Activated CD8-positive, alpha-beta memory T cell treated with anti-CD3 and anti-CD28 coated beads, Interleukin-2, amount 50 U/mL, for 1 hour (primary cell): ENCODE data around the gene BATF.

Experiments
- DNase-seq: peaks from one replicate; pipeline ENCODE4 v3.0.0-alpha.2; 2020; ENCODE audit errors: extremely low read depth

BATF gene

DNA sequence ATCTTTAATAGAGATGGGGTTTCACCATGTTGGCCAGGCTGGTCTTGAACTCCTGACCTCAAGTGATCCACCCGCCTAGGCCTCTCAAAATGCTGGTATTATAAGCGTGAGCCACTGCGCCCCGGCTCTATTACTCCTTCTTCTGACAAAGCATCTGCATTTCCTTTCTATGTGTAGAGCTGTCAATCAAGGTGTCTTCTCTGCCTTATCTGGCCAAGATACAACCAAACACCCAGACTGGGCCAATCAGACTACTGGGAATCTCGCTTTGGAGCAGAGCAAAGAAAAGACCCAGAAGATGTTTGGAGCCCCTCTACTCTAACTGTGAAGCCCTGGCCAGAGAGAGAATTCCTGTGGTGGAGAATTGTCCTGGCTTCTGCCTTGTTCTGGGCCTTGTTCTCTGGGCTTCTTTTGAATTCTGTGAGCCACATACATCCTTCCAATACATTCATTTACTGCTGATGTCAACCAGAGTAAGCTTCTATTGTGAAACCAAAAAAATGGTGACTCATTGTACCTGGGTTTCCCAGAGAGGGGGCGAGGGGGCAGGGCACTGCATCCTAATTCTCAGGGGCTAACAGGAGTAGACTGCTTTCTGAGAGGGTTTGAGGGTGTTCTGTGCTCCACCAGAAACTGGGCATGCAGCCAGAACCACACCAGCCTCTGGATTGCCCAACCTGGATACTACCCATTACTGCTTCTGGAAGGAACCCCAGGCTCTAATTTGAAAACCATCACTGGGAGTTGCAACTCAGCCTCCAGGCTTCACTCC, 37.4 kb downstream of the BATF start:
- no peak for DNase-seq

DNA sequence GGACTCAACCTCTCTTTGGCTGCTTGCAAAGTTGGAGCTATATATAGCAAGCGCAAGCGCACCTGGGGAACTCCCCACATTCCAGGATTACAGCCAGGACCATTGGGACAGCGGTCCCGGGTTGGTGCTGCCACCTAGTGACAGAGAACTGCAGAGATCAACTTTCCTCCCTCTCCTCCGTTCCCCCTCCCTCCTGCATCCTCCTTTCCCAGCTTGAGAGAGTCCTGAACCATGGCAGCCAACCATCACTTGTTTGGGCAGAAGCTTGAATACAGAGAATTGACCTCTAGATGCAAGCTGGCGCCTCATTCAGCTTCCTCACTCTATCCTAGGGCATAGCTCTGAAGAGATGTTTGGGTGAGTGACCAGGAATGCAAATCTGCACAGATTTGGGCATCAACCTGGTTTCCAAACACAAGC, 38.8 kb downstream of the BATF start:
- no peak for DNase-seq

DNA sequence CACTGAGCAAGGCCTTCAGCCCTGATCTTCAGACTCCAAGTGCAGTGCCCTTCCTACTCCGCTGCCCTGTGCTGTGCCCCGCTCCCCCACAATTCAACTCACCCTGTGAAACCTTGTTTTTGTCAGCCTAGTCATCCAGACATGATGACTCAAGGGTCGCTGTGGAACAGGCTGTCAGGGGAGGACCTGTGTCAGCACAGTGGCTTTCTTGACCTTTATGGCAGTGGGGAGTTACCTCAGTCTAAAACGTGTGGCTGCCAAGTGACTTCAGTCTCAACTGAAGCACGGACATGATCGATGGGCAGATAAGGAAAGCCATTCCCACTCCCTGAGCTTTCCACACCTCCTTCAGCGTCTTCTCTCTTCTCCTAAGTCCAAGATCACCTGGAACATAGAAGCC, 39.8 kb downstream of the BATF start:
- no peak for DNase-seq

DNA sequence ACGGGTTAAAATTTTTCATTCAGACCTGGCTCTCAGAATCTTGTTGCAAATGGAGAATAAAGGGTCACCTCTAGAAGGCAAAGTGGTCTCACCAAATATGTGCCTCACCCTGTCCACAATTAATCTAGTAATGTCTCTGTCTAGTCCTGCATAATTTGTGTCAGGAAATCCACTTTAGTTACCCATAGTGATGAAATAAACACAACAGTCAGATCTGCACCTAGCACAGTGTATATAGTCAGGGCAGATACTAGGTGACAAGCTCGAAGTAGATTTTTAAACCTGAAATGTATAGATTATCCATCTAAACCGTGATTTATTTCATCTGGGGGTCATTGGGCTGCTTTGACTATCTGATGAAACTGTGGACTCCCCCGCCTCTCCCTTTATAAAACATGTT, 40.2 kb downstream of the BATF start:
- DNase-seq, result no peak

DNA sequence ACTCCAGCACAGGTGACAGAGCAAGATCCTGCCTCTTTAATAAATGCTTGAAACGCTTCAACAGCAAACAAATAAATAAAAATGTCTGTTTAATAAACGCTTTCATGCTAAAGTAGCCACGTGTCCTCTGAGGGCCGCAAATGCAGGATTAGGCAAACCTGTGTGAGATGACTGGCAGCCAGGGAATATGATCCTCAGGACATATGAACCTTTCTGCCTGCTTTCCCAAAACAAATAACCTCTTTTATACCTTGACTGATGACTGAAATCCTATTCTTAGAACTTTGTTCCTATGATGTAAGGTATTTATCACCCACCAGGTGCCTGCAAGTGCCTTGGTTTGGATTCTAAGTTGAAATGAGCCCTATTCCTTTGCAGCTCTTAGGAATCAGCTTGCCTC, 41.7 kb downstream of the BATF start:
- no peak for DNase-seq

DNA sequence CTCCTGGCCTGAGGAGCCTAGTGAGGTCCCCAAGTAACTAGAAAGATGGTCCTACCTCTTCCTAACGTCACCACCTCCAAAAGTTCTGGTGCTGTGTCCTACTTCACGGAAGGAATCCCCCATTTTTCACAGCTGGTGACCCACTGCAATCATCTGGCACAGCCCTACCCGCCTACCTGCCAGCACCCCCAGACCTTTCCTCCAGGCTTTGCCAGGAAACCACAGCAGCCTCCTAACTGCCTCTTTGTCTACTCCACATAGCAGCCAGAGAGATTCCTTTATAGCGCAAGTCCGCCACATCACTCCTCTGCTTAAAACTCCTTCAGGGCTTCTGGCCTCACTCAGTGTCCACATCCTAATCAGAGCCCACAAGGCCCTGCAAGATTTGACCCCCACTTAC, 42.8 kb downstream of the BATF start:
- no peak for DNase-seq

DNA sequence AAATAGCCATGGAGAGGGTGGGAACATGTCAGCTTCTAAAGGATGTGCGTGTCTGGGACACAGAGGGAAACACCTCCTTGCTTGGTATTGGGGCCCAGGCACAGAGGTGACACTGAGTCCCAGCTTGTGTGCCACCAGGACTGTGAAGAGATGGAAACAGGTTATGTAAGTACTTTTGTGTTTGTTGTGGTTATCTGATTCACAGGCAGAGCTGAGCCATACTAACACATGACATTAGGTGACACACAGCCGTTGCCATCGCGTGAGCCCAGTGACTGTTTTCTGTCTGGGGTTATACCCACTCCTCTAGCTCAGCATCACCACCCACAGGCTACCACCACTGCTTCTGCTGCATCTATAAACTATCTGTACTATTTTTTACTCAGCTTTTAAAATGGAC, 44.1 kb downstream of the BATF start:
- no peak for DNase-seq

DNA sequence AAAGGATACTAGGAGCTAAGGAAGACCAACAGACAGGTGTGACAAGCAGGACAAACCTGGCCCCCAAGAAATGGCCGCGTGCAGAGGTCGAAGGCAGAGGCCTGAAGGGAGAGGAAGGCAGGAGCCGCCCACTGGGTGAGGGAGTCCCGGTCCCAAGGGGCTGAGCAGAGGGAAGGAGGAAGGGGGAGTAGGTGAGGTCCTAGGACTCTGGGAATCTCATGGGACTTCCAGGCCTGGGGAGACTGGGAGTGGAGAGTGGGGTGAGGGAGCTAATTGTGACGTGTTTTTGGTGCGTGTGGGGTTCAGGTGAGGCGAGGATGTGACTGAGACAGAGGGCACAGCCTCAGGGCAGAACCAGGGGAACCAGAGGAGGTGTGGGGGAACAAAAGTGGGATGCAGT, 44.5 kb downstream of the BATF start:
- no peak for DNase-seq

DNA sequence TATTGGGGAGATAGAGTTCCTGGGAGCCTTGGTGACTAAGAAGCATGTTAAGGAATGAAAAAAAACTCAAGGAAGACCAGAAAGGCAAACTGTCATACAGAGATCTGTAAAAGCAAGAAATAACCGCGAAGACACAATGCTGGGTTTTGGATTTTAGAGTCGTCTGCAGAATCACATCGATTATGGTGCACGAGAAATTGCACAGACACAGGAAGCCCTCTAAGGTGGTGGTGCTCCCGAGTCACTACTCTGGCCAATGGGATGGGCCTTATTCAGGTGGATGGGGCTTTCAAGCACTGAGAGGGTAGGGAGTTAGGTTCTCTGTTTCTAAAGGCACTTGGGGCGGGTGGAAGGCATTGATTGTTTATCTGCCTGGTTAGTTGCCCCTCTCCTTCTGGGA, 45.9 kb downstream of the BATF start:
- no peak for DNase-seq

DNA sequence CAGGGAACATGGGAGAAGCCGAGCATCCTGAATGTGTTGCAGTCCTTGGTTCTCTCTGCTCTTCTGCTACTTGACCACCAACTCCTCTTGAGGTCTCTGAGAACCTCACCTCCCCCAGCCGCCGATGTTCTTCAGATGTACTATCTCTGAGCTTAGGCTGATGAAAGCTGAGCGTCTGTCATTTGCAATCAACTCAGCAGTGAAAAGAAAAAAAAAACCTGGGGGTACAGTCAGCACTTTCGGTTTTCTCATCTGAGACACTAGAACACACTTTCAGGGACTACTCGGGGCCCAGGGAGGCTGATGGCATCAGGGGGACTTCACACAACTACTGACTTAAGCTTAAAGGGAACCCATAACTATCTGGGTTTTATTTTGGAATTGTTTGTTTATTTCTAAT, 46.5 kb downstream of the BATF start:
- DNase-seq, result no peak

DNA sequence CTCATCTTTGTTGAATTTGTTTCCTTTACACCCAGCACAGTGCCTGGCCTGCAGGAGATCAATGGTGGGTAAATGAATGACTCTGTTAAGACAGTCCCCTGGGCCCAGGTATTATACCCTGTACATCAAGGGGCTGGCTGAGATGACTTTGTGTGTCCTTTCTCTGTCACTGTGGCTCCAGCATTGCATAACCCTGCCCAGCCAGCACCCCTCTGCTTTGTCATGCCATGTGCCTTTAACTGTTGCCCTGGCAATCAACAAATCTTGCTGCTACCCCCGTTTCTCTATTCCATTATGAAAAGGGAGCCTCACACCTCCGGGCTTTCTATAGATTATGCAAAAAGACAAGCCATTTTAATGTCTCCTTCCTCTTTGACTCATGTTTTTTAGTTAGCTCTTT, 48.5 kb downstream of the BATF start:
- no peak for DNase-seq

DNA sequence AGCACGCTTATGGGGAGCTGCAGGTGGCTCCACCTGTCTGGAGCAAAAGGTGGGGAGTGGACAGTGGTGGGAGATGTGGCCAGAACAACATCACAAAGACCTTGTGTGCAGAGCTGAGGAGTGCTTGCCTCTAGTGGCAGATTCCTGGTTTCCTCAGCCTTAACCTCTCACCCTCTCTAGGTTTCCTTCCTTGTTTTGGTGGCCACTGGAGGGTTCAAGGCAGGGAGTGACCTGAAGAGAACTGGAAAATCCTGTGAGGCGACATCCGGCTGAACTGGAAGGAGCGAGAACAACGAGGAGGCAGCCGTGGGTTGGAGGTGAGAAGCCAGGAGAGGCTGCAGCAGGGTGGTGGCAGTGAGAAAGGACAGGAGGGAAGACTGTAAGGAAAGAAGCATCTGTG, 49.8 kb downstream of the BATF start:
- no peak for DNase-seq

DNA sequence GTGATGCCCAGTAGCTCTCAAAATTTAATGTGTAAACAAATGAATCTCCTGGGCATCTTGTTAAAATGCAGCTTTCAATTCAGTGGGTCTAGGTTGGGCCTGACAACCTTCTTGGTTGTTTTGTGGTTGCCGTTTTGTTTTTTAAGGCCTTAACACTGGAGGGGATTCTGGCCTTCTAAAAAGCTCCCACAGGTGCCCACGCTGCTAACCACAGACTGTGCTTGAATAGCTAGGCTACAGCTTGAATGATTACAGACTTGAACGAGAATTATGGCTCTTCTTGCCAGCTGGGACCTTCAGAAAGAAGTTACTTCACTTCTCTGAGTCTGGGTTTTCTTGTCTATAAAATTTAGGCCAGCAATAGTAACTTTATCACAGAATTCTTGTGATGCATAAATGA, 54.8 kb downstream of the BATF start:
- no peak for DNase-seq

DNA sequence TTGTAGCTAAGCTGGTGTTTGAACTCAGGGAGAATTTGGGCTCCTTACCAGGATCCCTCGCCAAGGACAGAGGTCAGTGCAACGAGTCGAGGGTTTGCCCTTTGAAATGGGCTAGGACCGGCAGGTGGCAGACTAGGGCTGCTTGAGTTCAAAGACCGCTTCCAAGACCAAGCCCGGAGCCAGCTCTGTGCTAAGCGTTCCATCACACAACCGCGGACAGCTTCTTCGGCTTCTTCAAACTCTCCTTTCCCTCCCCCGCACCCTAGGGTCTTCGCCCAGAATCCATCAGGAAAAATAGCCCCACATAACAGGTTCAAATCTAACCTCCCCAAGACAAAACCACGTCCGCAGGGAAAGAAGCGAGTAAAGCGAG, 55.4 kb downstream of the BATF start:
- DNase-seq, result peak; percentile 33

DNA sequence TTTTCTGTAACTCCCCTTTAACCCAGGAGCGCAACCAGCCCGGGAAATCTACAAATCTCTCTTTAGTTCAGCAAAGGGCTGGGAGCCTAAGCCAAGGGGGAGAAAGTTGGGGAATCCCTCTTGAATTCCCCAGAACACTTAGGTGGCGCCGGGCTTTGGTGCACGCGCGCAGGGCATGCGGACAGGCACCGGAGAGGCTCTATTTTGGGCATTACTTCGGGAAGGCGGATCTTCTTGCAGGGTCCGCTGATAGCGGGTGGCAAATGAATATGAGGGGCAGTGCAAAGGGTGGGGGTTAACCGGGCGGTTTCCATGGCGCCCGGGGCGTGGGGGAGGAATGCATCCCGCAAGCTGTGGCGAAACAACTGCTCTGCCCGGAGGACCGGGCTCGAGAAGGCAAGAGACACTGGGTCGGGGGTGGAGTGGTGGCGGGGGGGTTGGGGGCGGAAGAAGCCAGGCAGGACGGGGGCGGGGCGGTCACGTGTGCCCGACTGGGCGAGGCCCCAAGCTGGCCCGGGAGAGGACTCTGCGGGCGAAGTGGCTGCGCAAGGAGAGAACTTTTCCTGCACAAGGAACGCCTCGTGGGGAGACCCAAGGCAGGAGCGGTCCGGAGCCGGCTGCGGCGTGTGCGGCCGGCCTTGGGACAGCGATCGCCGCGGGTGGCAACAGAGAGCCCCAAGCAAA, 56.0 kb downstream of the BATF start, which contains the start of gene FLVCR2:
Gene FLVCR2 (plus strand): TSS at position 519 of the 684 bp plus-strand sequence. CDS start 353 bp downstream, outside the sequence.
- no peak for DNase-seq

DNA sequence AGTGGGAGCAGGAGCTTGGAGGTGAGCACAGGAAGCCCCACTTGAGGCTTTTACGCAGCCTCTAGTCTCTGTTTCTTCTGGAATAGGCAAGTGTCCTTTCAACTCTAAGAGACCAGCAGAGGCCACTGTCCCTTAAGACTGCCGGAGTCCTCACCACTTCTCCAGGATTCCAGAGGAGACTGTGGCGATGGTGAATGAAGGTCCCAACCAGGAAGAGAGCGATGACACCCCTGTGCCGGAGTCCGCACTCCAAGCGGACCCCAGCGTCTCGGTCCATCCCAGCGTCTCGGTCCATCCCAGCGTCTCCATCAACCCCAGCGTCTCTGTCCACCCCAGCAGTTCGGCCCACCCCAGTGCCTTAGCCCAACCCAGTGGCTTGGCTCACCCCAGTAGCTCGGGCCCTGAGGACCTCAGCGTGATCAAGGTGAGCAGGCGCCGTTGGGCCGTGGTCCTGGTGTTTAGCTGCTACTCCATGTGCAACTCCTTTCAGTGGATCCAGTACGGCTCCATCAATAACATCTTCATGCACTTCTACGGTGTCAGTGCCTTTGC, 56.6 kb downstream of the BATF start:
- DNase-seq, result no peak

DNA sequence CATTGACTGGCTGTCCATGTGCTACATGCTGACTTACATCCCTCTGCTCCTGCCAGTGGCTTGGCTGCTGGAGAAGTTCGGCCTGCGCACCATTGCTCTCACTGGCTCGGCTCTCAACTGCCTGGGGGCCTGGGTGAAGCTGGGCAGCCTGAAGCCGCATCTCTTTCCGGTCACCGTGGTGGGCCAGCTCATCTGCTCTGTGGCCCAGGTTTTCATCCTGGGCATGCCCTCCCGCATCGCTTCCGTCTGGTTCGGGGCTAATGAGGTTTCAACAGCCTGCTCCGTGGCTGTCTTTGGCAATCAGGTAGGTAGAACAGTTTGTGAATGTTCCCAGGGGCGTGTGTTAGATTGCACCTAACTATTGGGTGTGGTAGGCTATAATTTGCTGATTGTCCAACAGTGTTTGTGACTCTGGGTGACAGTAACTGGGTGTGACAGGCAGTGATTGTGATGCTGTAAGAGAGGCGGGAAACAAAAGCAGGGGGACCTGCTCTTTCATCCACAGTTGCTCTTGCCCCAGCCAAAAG, 57.1 kb downstream of the BATF start:
- no peak for DNase-seq

DNA sequence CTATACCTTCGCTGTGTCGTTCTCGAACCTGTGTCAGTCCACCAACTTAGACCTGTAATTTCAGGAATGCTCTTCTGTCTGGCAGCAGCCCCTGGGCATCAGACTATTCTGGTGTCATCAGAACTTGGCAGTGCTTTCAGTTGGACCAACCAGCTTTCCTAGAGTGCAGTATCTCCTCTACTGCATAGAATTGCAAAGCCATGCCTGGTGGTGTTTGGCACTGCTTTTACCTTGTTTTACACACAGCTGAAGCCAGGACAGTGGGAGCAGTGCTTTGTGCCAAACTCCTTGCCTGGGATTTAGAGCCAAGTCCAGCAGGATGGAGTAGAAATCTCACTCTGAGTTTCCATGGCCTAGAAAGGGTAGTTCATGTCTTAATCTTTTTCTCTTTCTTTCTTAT, 57.6 kb downstream of the BATF start:
- no peak for DNase-seq

DNA sequence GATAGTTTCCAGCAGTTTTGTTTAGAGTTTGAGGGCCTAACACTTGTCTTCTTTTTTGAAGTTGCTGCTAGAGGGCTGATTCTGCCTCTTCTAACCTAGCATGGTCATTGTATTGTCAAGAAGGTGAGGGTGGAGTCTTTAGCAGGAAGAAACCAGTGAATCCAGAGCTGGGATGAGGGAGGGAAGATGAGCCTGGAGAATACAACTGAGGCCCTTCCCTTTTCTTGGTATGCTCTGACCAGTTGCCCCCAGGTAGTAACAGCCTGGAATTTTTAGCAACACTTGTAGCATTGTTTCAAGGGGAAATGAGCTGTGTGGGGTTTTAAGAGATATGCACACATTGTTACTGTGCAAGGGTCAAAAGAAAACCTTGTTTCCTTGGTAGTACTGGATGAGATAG, 65.1 kb downstream of the BATF start:
- no peak for DNase-seq

DNA sequence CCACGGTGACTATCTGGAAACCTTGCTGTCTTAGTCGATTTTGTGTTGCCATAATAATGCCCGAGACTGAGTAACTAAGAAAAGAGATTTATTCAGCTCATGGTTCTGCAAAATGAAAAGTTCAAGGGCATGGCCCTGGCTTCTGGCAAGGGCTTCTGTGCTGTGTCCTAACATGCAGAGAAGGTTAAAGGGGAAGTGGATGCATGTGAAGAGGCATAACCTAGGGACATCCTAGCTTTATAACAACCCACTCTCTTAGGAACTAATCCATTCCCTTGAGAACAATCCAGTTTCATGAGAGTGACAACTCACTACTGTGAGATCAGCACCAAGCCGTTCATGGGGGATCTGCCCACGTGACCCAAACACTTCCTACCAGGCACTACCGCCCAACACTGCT, 67.7 kb downstream of the BATF start:
- no peak for DNase-seq

DNA sequence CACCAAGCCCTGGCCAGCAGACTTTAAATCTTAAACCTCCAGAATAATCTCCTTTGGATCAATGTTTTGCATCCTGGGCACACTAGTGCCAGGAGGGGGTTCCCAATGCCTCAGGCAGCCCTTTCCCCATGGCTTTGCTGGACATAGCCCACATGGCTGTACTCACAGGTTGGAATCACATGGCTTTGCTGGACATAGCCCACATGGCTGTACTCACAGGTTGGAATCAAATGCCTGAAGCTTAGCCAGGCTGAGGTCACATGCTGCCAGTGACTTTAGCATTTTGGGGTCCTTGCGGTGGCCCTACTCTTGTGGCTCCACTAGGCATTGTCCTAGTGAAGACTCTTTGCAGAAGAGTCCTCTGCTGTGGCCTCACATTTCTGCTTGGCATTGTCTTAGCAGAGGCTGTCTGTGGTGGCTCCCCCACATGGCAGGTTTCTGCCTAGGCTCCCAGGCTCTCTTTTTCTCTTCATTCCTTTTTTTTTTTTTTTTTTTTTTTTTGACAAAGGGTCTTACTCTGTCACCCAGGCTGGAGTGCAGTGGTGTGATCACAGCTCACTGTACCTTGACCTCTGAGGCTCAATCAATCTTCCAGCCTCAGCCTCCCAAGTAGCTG, 69.2 kb downstream of the BATF start:
- DNase-seq, result no peak

DNA sequence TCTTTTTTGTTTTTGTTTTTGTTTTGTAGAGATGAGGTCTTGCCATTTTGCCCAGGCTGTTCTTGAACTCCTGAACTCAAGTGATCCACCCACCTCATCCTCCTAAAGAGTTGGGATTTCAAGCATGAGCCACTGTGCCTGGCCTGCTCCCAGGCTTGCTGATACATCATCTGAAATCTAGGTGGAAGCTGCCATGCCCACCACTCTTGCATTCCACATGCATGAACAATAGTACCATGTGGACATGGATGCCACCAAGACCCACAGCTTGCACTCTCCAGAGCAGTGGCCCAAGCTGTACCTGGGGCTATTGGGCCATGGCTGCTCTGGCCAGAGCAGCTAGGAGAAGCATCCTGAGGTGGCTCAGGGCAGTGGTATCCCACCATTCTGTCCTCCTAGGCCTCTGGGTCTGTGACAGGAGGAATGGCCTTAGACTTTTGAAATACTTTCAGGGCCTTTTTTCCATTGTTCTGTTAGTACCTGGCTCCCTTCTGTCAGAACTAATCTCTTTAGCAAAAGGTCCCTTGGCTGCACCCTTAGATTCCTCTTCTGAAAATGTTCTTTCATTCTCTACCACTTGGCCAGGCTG, 69.8 kb downstream of the BATF start:
- DNase-seq, result no peak
